ENCODE measurements around the gene KIF20A. TPM values are rescaled to one million over a fixed set of nuclear protein-coding genes. Genes with fewer than 3 reads are reported as not detected.
A peak's percentile ranks its signal among the peaks of the same experiment; 100 is the strongest.

Gene KIF20A
- polyA plus RNA-seq, 2 of the 4 experiments (the other 2 are of a cell fraction), result 37.4 to 45.0 TPM

GRCh38 chr5:138212828-138213160 lies 33.9 kb downstream of the KIF20A start:
- FAIRE-seq (no peak), ATAC-seq (peak; percentile 26 to 37; a peak in 5 of 6 replicates), DNase-seq (ENCODE audit: low read depth in 1 of 2, low spot score in 1 of 2) (peak; percentile 19 to 26)
- H3K4me1 ChIP-seq, result peaks cover 6% of the 10 kb centered on the region; the same call in 2 of the 3 replicates
- no peak for TF ChIP-seq MYC (IDR thresholded peaks at IDR 0.05; ENCODE audit: borderline replicate concordance, low read length)
- TF ChIP-seq RAD21 (conservative IDR thresholded peaks at IDR 0.05 in 1 of 2, IDR thresholded peaks at IDR 0.05 in 1 of 2), result no peak
- TF ChIP-seq MAZ (IDR thresholded peaks at IDR 0.05; ENCODE audit: borderline replicate concordance, low read depth, low read length), result no peak
- TF ChIP-seq HOXB5 (CRISPR knock-in tag; IDR thresholded peaks at IDR 0.05), result no peak
- CTCF ChIA-PET, result interaction anchor here (1.4 to 4.1 kb wide), 4 partner anchors 11 to 140 kb away, joined by 3 to 18 read pairs (median 6); partner anchors contain the start of gene KDM3B
- H3K9me3 ChIP-seq, result no peaks in the 10 kb centered on the region
- 3% methylated on average over 8 of the region's 8 CpGs for WGBS (ENCODE audit: missing lambda C conversion rate)
- peak overlapping the region; percentile 85 for H3K4me3 ChIP-seq
- H3K27ac ChIP-seq, result peak overlapping the region; percentile 80 to 91
- POLR2A ChIA-PET, result interaction anchor here (0.5 to 1.9 kb wide), 12 partner anchors 10 to 331 kb away, joined by 3 to 10 read pairs (median 4); partner anchors contain the start of genes FAM53C, KDM3B and KIF20A
- peak overlapping the region; percentile 66 for H3K4me2 ChIP-seq

- ChIA-PET POLR2A (interaction anchor here (0.6 to 1.9 kb wide), 19 partner anchors 9 to 330 kb away, joined by 3 to 14 read pairs (median 4); partner anchors contain the start of genes CDC25C, EGR1, FAM53C and KDM3B), CTCF (interaction anchor here (0.8 to 4.1 kb wide), 6 partner anchors 10 to 139 kb away, joined by 3 to 18 read pairs (median 6); partner anchors contain the start of gene KDM3B)
- Histone ChIP-seq H3K4me3 (peak within 1 kb of the TSS; percentile 85), H3K9me3 (no peaks in the 10 kb centered on the region), H3K27ac (peak within 1 kb of the TSS; percentile 80 to 91), H3K4me1 (peaks cover 6% of the 10 kb centered on the region; the same call in 2 of the 3 replicates), H3K4me2 (peak within 1 kb of the TSS; percentile 66)
- 1% methylated on average over 31 of the region's 32 CpGs for WGBS (ENCODE audit: missing lambda C conversion rate)
- TF ChIP-seq HES2 (IDR thresholded peaks at IDR 0.05) (no peak), PHF8 (IDR thresholded peaks at IDR 0.05; ENCODE audit: borderline replicate concordance, low read depth) (peak; percentile 90; the same call in 1 of the 2 replicates), JUN (IDR thresholded peaks at IDR 0.05) (peak in 1 of 2 experiments; percentile 66; a peak in 3 of 5 replicates), CHD2 (IDR thresholded peaks at IDR 0.05; ENCODE audit: low read length, partially characterized antibody) (no peak), ZSCAN20 (CRISPR knock-in tag; IDR thresholded peaks at IDR 0.05) (no peak), USF2 (IDR thresholded peaks at IDR 0.05) (no peak), JUNB (IDR thresholded peaks at IDR 0.05) (no peak), ZNF302 (CRISPR knock-in tag; IDR thresholded peaks at IDR 0.05) (no peak), BCL3 (IDR thresholded peaks at IDR 0.05) (0 out of 3 replicates have a peak, but pooled peaks have one; percentile 27), RFX5 (IDR thresholded peaks at IDR 0.05) (peak; percentile 46; the same call in 1 of the 2 replicates), NFE2L2 (conservative IDR thresholded peaks at IDR 0.05; ENCODE audit: low read length) (no peak), E2F6 (IDR thresholded peaks at IDR 0.05; ENCODE audit: borderline replicate concordance, low read depth) (peak; percentile 82), HOXB13 (CRISPR knock-in tag; IDR thresholded peaks at IDR 0.05; ENCODE audit: low read depth) (no peak), CBX8 (IDR thresholded peaks at IDR 0.05) (no peak), POLR2A (IDR thresholded peaks at IDR 0.05; ENCODE audit: low read length) (peak; percentile 60), MYC (IDR thresholded peaks at IDR 0.05; ENCODE audit: borderline replicate concordance, low read length) (0 out of 2 replicates have a peak, but pooled peaks have one; percentile 24), EHF (CRISPR knock-in tag; IDR thresholded peaks at IDR 0.05) (no peak), POLR2AphosphoS2 (conservative IDR thresholded peaks at IDR 0.05; ENCODE audit: low read length) (no peak), BHLHE40 (IDR thresholded peaks at IDR 0.05; ENCODE audit: low read depth, low read length) (no peak), TP53 (CRISPR knock-in tag; IDR thresholded peaks at IDR 0.05) (no peak), FOSL2 (IDR thresholded peaks at IDR 0.05) (no peak), FOSL2 (CRISPR knock-in tag; IDR thresholded peaks at IDR 0.05) (0 out of 2 replicates have a peak, but pooled peaks have one; percentile 7), PBX3 (IDR thresholded peaks at IDR 0.05) (peak; percentile 50; the same call in 1 of the 2 replicates), KDM5A (IDR thresholded peaks at IDR 0.05) (peak; percentile 98), CHD4 (IDR thresholded peaks at IDR 0.05; ENCODE audit: borderline replicate concordance) (no peak), HMGXB4 (CRISPR knock-in tag; IDR thresholded peaks at IDR 0.05; ENCODE audit: borderline replicate concordance) (no peak), MAZ (IDR thresholded peaks at IDR 0.05; ENCODE audit: borderline replicate concordance, low read depth, low read length) (no peak), HOXB5 (CRISPR knock-in tag; IDR thresholded peaks at IDR 0.05) (no peak)
- ATAC-seq (peak; percentile 98 to 99), DNase-seq (ENCODE audit: low read depth in 1 of 2, low spot score in 1 of 2) (peak; percentile 99 to 100), FAIRE-seq (peak; percentile 51)
Measured at GRCh38 chr5:138213161-138214029, 34.5 kb downstream of the KIF20A start, which contains the start of gene CDC23. TSS of gene CDC23 (minus strand) at chr5:138213323. CDS start at chr5:138213312, 11 bp downstream.
